ENCODE measurements around the gene STUM. TPM values are rescaled to one million over a fixed set of nuclear protein-coding genes. Genes with fewer than 3 reads are reported as not detected.

STUM gene
- total and polyA plus RNA-seq, 2 donors from 2014 or later = 1.6 to 1.9 TPM

DNA sequence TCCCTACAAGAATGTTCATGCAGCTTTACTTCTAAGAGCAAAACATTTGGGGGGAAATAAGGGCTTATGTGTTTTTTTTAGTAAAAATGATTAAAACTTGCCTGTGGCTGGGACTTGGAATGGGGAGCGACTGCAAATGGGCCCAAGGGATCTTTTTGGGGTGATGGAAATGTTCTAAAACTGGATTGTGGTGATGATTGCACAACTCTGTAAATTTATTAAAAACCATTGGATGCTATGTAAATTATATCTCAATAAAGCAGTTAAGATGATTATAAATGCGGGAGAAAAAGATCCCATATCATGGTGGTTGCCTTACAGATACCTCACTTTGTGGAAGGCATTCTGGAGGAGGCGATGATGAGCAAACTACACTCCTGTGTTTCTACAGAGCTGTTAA lies 30.2 kb upstream of the STUM start:
- Histone ChIP-seq H3K9ac (ENCODE audit: low read length in 3 of 3) (no peak overlapping the region), H3K4me1 (ENCODE audit: control insufficient read depth in 2 of 3, insufficient read depth in 2 of 3, low read depth in 1 of 3, low read length in 3 of 3) (no peaks in the 10 kb centered on the region), H3K36me3 (ENCODE audit: control insufficient read depth in 2 of 3, insufficient read depth in 3 of 3, low read length in 3 of 3) (no peaks in the 10 kb centered on the region), H3K27ac (ENCODE audit: low read depth in 2 of 2, low read length in 2 of 2) (no peak overlapping the region), H3K9me3 (ENCODE audit: control insufficient read depth in 2 of 3, insufficient read depth in 1 of 3, low read length in 3 of 3) (no peaks in the 10 kb centered on the region), H3K27me3 (ENCODE audit: control insufficient read depth, insufficient read depth, low read length) (no peaks in the 10 kb centered on the region), H3K4me3 (ENCODE audit: low read length in 3 of 3) (no peak overlapping the region)
- intact Hi-C loops (cut with DNase I) = no loop called here
- FAIRE-seq (no peak), DNase-seq (no peak)
- TF ChIP-seq, protein P1, sequence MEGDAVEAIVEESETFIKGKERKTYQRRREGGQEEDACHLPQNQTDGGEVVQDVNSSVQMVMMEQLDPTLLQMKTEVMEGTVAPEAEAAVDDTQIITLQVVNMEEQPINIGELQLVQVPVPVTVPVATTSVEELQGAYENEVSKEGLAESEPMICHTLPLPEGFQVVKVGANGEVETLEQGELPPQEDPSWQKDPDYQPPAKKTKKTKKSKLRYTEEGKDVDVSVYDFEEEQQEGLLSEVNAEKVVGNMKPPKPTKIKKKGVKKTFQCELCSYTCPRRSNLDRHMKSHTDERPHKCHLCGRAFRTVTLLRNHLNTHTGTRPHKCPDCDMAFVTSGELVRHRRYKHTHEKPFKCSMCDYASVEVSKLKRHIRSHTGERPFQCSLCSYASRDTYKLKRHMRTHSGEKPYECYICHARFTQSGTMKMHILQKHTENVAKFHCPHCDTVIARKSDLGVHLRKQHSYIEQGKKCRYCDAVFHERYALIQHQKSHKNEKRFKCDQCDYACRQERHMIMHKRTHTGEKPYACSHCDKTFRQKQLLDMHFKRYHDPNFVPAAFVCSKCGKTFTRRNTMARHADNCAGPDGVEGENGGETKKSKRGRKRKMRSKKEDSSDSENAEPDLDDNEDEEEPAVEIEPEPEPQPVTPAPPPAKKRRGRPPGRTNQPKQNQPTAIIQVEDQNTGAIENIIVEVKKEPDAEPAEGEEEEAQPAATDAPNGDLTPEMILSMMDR (IDR thresholded peaks at IDR 0.05; ENCODE audit: borderline replicate concordance, extremely low read depth, insufficient read depth) = no peak

DNA sequence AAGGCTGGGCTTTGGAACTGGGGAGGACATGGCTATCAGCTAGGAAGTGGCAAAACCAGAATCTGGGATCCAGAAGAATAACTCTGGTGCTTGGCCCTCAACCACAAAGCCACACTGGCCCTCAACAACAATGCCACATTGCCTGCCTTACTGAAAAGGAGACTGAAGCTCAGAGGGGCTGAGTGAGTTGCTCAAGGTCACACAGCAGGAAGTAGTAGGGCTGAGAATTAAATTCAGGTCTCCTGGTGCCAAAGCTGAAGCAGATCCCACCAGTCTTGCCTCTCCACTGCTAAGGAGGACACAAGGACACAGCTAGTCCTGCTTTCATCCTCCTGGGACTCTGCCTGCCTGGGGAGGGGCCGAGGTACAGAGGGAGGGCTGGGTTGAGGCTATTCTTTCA lies 29.4 kb upstream of the STUM start:
- no peaks in the 10 kb centered on the region for H3K36me3 ChIP-seq (ENCODE audit: control insufficient read depth in 2 of 3, insufficient read depth in 3 of 3, low read length in 3 of 3)
- no peaks in the 10 kb centered on the region for H3K4me1 ChIP-seq (ENCODE audit: control insufficient read depth in 2 of 3, insufficient read depth in 2 of 3, low read depth in 1 of 3, low read length in 3 of 3)
- H3K27me3 ChIP-seq (ENCODE audit: control insufficient read depth, insufficient read depth, low read length) = no peaks in the 10 kb centered on the region
- FAIRE-seq (no peak), DNase-seq (no peak)
- no peaks in the 10 kb centered on the region for H3K9me3 ChIP-seq (ENCODE audit: control insufficient read depth in 2 of 3, insufficient read depth in 1 of 3, low read length in 3 of 3)
- TF ChIP-seq, protein P1 (IDR thresholded peaks at IDR 0.05; ENCODE audit: borderline replicate concordance, extremely low read depth, insufficient read depth) = no peak
- intact Hi-C loops (cut with DNase I) = no loop called here
- no peak overlapping the region for H3K9ac ChIP-seq (ENCODE audit: low read length in 3 of 3)
- H3K27ac ChIP-seq (ENCODE audit: low read depth in 2 of 2, low read length in 2 of 2) = no peak overlapping the region
- no peak overlapping the region for H3K4me3 ChIP-seq (ENCODE audit: low read length in 3 of 3)

DNA sequence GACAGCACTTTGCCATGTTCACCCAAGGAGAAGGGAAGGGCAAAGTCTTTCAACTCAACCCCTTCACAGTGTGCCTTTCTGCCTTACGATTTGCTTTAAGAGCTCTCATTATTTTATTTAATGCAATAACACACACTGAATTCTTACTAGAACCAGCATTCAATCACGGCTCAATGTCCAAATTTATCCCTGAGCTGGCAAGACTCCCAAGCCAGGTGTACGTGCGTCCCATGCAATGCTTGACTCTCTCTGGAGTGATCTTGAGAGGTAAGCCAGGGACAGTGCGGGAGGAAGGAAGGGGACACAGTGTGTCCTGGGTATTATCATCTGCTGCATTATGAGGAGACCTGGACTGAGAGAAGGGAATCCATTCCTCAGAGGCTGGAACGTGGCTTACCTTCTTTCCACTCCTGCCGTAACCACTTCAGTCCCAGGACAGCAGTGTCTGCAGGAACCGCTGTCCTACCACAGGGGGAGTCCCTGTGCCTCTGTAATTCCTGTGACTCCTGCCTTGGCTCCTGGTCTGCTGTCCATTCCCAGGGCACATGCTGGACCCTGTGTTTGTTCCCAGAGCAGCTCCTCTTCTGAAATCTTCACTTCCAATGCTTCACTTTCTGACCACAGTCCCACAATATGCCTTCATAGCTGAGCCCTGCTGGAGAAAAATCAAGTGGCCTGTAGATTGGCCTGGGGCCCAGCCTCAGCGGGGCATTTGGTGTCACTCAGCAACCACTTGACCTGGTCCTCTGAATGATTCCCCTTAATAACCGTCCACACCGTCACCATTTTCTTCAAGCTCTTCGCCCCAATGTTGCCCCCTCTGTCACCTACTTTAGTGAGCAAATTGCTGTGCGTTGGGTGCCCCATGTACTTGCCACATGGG lies 28.6 kb upstream of the STUM start:
- no peaks in the 10 kb centered on the region for H3K27me3 ChIP-seq (ENCODE audit: control insufficient read depth, insufficient read depth, low read length)
- no peak overlapping the region for H3K27ac ChIP-seq (ENCODE audit: low read depth in 2 of 2, low read length in 2 of 2)
- H3K4me3 ChIP-seq (ENCODE audit: low read length in 3 of 3) = no peak overlapping the region
- no peaks in the 10 kb centered on the region for H3K36me3 ChIP-seq (ENCODE audit: control insufficient read depth in 2 of 3, insufficient read depth in 3 of 3, low read length in 3 of 3)
- H3K9ac ChIP-seq (ENCODE audit: low read length in 3 of 3) = no peak overlapping the region
- no peaks in the 10 kb centered on the region for H3K4me1 ChIP-seq (ENCODE audit: control insufficient read depth in 2 of 3, insufficient read depth in 2 of 3, low read depth in 1 of 3, low read length in 3 of 3)
- peaks cover 0 to 7% (median 0%) of the 10 kb centered on the region in 3 donors for H3K9me3 ChIP-seq (ENCODE audit: control insufficient read depth in 2 of 3, insufficient read depth in 1 of 3, low read length in 3 of 3)
- intact Hi-C loops (cut with DNase I) = no loop called here
- FAIRE-seq (no peak), DNase-seq (no peak)
- TF ChIP-seq, protein P1 (IDR thresholded peaks at IDR 0.05; ENCODE audit: borderline replicate concordance, extremely low read depth, insufficient read depth) = no peak
